H1 (cell line): ENCODE measurements around the gene C12orf75. TPM values are rescaled to one million over a fixed set of nuclear protein-coding genes. Genes with fewer than 3 reads are reported as not detected.
"Not testable (repeated sequence)": the region's sequence is repeated elsewhere in the genome, so short reads cannot be mapped to it uniquely, and the experiment has no call there.

Experiments
- CTCF ChIA-PET: fragments of 300-600 bp; sonication (Branson Sonifier 250); formaldehyde crosslinking; loops from one replicate; lab custom pipeline; 2021; ENCODE audit not compliant: partially characterized antibody; lab: Charles Lee
- POLR2A ChIA-PET: fragments of 300-600 bp; sonication (Branson Sonifier 250); formaldehyde crosslinking; loops from one replicate; lab custom pipeline; 2021; ENCODE audit warnings: inconsistent platforms; ENCODE audit not compliant: partially characterized antibody; lab: Charles Lee
- DNase-seq, 2 experiments: peaks; one replicate each; pipeline versions ENCODE4 v3.0.0 to v3.0.0-alpha.2; 2010 to 2022; ENCODE audit warnings: low spot score in 2 of 2, low read depth in 1 of 2, mixed read lengths in 1 of 2
- FAIRE-seq: peaks from 2 replicates; lab custom pipeline; 2011; peaks lifted over from hg19 to GRCh38; lab: Jason Lieb, UNC
- H2AFZ ChIP-seq: 2 replicates; pipeline ENCODE4 v1.8.1; 2012; ENCODE audit warnings: low read length, inconsistent platforms
- H2AK5ac ChIP-seq: 2 replicates; pipeline ENCODE4 v1.6.1; 2013; ENCODE audit warnings: low read depth, low read length
- H2BK120ac ChIP-seq: replicated peaks from 2 replicates; pipeline ENCODE3; 2013; ENCODE audit warnings: low read depth, low read length, inconsistent platforms
- H2BK12ac ChIP-seq: 2 replicates; pipeline ENCODE4 v1.6.1; 2013; ENCODE audit warnings: low read depth, low read length
- H2BK15ac ChIP-seq: 2 replicates; pipeline ENCODE4 v1.6.1; 2013; ENCODE audit warnings: low read length
- H2BK20ac ChIP-seq: 2 replicates; pipeline ENCODE4 v1.6.1; 2013; ENCODE audit warnings: low read length
- H2BK5ac ChIP-seq: 2 replicates; pipeline ENCODE4 v1.6.1; 2013; ENCODE audit warnings: low read depth, low read length
- H3K14ac ChIP-seq: 2 replicates; pipeline ENCODE4 v1.6.1; 2013; ENCODE audit warnings: inconsistent platforms; ENCODE audit not compliant: insufficient read length
- H3K18ac ChIP-seq: 2 replicates; pipeline ENCODE4 v1.6.1; 2013; ENCODE audit warnings: low read length; ENCODE audit errors: extremely low read depth
- H3K23ac ChIP-seq: 2 replicates; pipeline ENCODE4 v1.6.1; 2013; ENCODE audit warnings: inconsistent platforms; ENCODE audit not compliant: insufficient read length
- H3K23me2 ChIP-seq: 2 replicates; pipeline ENCODE4 v1.6.1; 2013; ENCODE audit warnings: low read depth, low read length
- H3K27ac ChIP-seq: 2 replicates; pipeline ENCODE4 v1.6.1; 2011; ENCODE audit warnings: low read depth, low read length, inconsistent platforms
- H3K27me3 ChIP-seq, 4 experiments: replicated peaks in 1 of 4; 1 replicate in 1 of 4; 2 replicates in 3 of 4; pipeline versions ENCODE4 v1.6.1 to v1.8.1; 2011 to 2013; ENCODE audit warnings: low read length in 3 of 4, mild to moderate bottlenecking in 3 of 4, inconsistent platforms in 2 of 4, mixed read lengths in 2 of 4, moderate library complexity in 1 of 4; ENCODE audit not compliant: control insufficient read depth in 3 of 4, insufficient read depth in 3 of 4; ENCODE audit errors: extremely low read depth in 1 of 4
- H3K36me3 ChIP-seq, 4 experiments: 2 replicates each; pipeline versions ENCODE4 v1.6.1 to v1.8.1; 2011 to 2013; ENCODE audit warnings: mild to moderate bottlenecking in 4 of 4, low read length in 3 of 4, moderate library complexity in 2 of 4, control low read depth in 1 of 4, inconsistent platforms in 1 of 4; ENCODE audit not compliant: insufficient read depth in 4 of 4, control insufficient read depth in 2 of 4
- H3K4ac ChIP-seq: replicated peaks from 2 replicates; pipeline ENCODE3; 2013; ENCODE audit warnings: low read length, low read depth, mixed read lengths, inconsistent platforms; ENCODE audit not compliant: insufficient read length
- H3K4me1 ChIP-seq, 4 experiments: replicated peaks in 1 of 4; 1 replicate in 1 of 4; 2 replicates in 3 of 4; pipeline versions ENCODE4 v1.6.1 to v1.8.1; 2011 to 2013; ENCODE audit warnings: low read length in 3 of 4, inconsistent platforms in 2 of 4, mixed read lengths in 1 of 4; ENCODE audit not compliant: insufficient read depth in 4 of 4, control insufficient read depth in 3 of 4
- H3K4me2 ChIP-seq, 2 experiments: 2 replicates each; pipeline versions ENCODE4 v1.6.1 to v1.8.1; 2011 to 2013; ENCODE audit warnings: low read depth in 2 of 2, low read length in 2 of 2, control low read depth in 1 of 2, inconsistent platforms in 1 of 2, mild to moderate bottlenecking in 1 of 2; ENCODE audit not compliant: insufficient read depth in 1 of 2
- H3K4me3 ChIP-seq, 4 experiments: fragments of 200-600, 300-600 bp in 1 of 4; sonication (generic), shearing (Covaris generic), sonication (Bioruptor Twin) in 1 of 4; 2 replicates each; pipeline versions ENCODE4 v1.5.1 to v1.8.1; 2011 to 2016; ENCODE audit warnings: low read length in 4 of 4, low read depth in 3 of 4, control low read depth in 2 of 4, inconsistent platforms in 2 of 4, mild to moderate bottlenecking in 2 of 4, mixed read lengths in 1 of 4, moderate library complexity in 1 of 4; ENCODE audit not compliant: insufficient read depth in 2 of 4; ENCODE audit errors: extremely low read depth in 1 of 4
- H3K56ac ChIP-seq: replicated peaks from 2 replicates; pipeline ENCODE3; 2013; ENCODE audit warnings: low read depth, mild to moderate bottlenecking, mixed read lengths, low read length, inconsistent platforms; ENCODE audit not compliant: insufficient read length
- H3K79me1 ChIP-seq: 2 replicates; pipeline ENCODE4 v1.6.1; 2013; ENCODE audit warnings: low read depth, low read length, control low read depth
- H3K79me2 ChIP-seq, 2 experiments: 2 replicates each; pipeline versions ENCODE4 v1.6.1 to v1.8.1; 2012 to 2013; ENCODE audit warnings: low read length in 2 of 2, mild to moderate bottlenecking in 2 of 2, inconsistent platforms in 1 of 2; ENCODE audit not compliant: insufficient read depth in 2 of 2, control insufficient read depth in 1 of 2
- H3K9ac ChIP-seq, 4 experiments: replicated peaks in 1 of 4; 1 replicate in 1 of 4; 2 replicates in 3 of 4; pipeline versions ENCODE4 v1.6.1 to v1.8.1; 2011 to 2013; ENCODE audit warnings: low read depth in 3 of 4, low read length in 3 of 4, control low read depth in 2 of 4, mild to moderate bottlenecking in 2 of 4, moderate library complexity in 2 of 4, inconsistent platforms in 1 of 4; ENCODE audit errors: extremely low read depth in 1 of 4
- H3K9me3 ChIP-seq, 2 experiments: 2 replicates each; pipeline versions ENCODE4 v1.6.1 to v1.8.1; 2012 to 2013; ENCODE audit warnings: mild to moderate bottlenecking in 2 of 2, moderate library complexity in 2 of 2, control low read depth in 1 of 2, inconsistent platforms in 1 of 2, low read depth in 1 of 2, low read length in 1 of 2, mixed read lengths in 1 of 2; ENCODE audit not compliant: insufficient read depth in 2 of 2
- H4K20me1 ChIP-seq, 2 experiments: replicated peaks in 1 of 2; 2 replicates each; pipeline versions ENCODE3 to v1.8.1; 2011 to 2013; ENCODE audit warnings: inconsistent platforms in 2 of 2, low read length in 2 of 2, mild to moderate bottlenecking in 1 of 2; ENCODE audit not compliant: insufficient read depth in 2 of 2, control insufficient read depth in 1 of 2
- H4K5ac ChIP-seq: 2 replicates; pipeline ENCODE4 v1.6.1; 2013; ENCODE audit warnings: low read length, low read depth, mixed read lengths, inconsistent platforms; ENCODE audit not compliant: insufficient read length
- H4K8ac ChIP-seq: 2 replicates; pipeline ENCODE4 v1.8.0; 2013; ENCODE audit warnings: mild to moderate bottlenecking, moderate library complexity, low read length, inconsistent platforms; ENCODE audit not compliant: insufficient read depth; ENCODE audit errors: extremely low read depth
- H4K91ac ChIP-seq: replicated peaks from 2 replicates; pipeline ENCODE3; 2013; ENCODE audit warnings: low read length, mixed read lengths, inconsistent platforms; ENCODE audit not compliant: insufficient read length
- BRCA1 ChIP-seq: IDR thresholded peaks from 2 replicates; pipeline ENCODE4 v1.6.1; 2012; ENCODE audit warnings: low read depth, low read length, improper control_type of control experiment
- JUN ChIP-seq: IDR thresholded peaks from 2 replicates; pipeline ENCODE4 v1.6.1; 2011; ENCODE audit warnings: low read depth, mild to moderate bottlenecking, improper control_type of control experiment, low read length
- JUND ChIP-seq: IDR thresholded peaks from 2 replicates; pipeline ENCODE4 v1.6.1; 2011; ENCODE audit warnings: mild to moderate bottlenecking, improper control_type of control experiment, low read length
- TBP ChIP-seq: IDR thresholded peaks from 2 replicates; pipeline ENCODE4 v1.6.1; 2011; ENCODE audit warnings: low read depth, low read length, improper control_type of control experiment
- WGBS, 2 experiments: shearing (Covaris generic) in 1 of 2; methylation state at CpG; one replicate each; pipeline versions ENCODE4 v1.1.6 to v1.1.7; 2013 to 2015; ENCODE audit warnings: low lambda C conversion rate in 2 of 2, mixed read lengths in 2 of 2, inconsistent platforms in 1 of 2, low coverage in 1 of 2, missing lambda C conversion rate in 1 of 2; ENCODE audit not compliant: insufficient replicate concordance in 2 of 2, insufficient coverage in 1 of 2, insufficient read length in 1 of 2; ENCODE audit errors: extremely low coverage in 1 of 2, missing lambda C conversion rate in 1 of 2; 5-methylcytosine and 5-hydroxymethylcytosine counted together
- polyA plus RNA-seq, 7 experiments: library from polyadenylated mRNA; depleted of rRNA in 3 of 7; stranded (reverse) in 5 of 7; unstranded in 2 of 7; fragments of >200 nt in 5 of 7; fragments of 200-250 nt in 2 of 7; gene quantifications; 1 replicate in 5 of 7; 2 replicates in 1 of 7; 4 replicates in 1 of 7; pipeline versions ENCODE4 v1.2.1 to v1.2.3, GENCODE V29; 2011 to 2013; ENCODE audit warnings: missing spikeins in 2 of 7, mixed read lengths in 2 of 7
- total RNA-seq: library from RNA; stranded (reverse); fragmentation: NEBNext Ultra II Directional; extraction: Animal tissue kit (Norgen Biotek cat#: 25700); gene quantifications from 2 replicates; pipeline ENCODE4 v1.2.1, GENCODE V29; 2021

The C12orf75 gene
- total and polyA plus RNA-seq, 2 of the 8 experiments (the other 6 are each of a cell fraction or from before 2014, with no cell fraction given) = 26.4 to 41.2 TPM

GRCh38 chr12:105331805-105332251 is 1.3 kb downstream of the C12orf75 start (continued):
- TF ChIP-seq JUN (no peak), TBP (no peak), BRCA1 (no peak), JUND (no peak)
- TF ChIP-seq, all 59 proteins: peak for 4

GRCh38 chr12:105332286-105332685 is 1.8 kb downstream of the C12orf75 start:
- CTCF ChIA-PET = interaction anchor here (0.6 to 1.5 kb wide), 4 partner anchors 47 to 97 kb away, joined by 3 to 7 read pairs (median 4); partner anchors contain the start of gene APPL2
- H3K9ac ChIP-seq = not testable (repeated sequence)

More at GRCh38 chr12:105332286-105332685, 1.8 kb downstream of the C12orf75 start:
- H4K91ac ChIP-seq, FAIRE-seq, H2BK20ac ChIP-seq, H3K9me3 ChIP-seq, H3K27me3 ChIP-seq, H3K79me2 ChIP-seq, H3K56ac ChIP-seq, H4K5ac ChIP-seq, H2AFZ ChIP-seq, H3K4ac ChIP-seq, H3K36me3 ChIP-seq, H3K18ac ChIP-seq, H3K23ac ChIP-seq, H2AK5ac ChIP-seq, H2BK5ac ChIP-seq, H3K27ac ChIP-seq, H2BK120ac ChIP-seq, H4K20me1 ChIP-seq, H3K79me1 ChIP-seq, DNase-seq, H2BK15ac ChIP-seq, H3K14ac ChIP-seq, H2BK12ac ChIP-seq: not testable (repeated sequence)
- WGBS, 2 experiments = 86% methylated on average over 5 of the region's 6 CpGs; no CpG with 5 or more reads in 1 of the 2 experiments
- Histone ChIP-seq H3K4me2 (peak overlapping the region in 1 of 2 experiments; percentile 77; a peak in 2 of 4 replicates), H3K4me3 (0 out of 8 replicates have a peak overlapping the region, but pooled peaks of 1 of the 4 experiments have one; percentile 69), H3K4me1 (peaks cover 3 to 15% (median 9%) of the 10 kb centered on the region in 4 experiments), H4K8ac (peak overlapping the region; percentile 48; the same call in 1 of the 2 replicates), H3K23me2 (peaks cover 12% of the 10 kb centered on the region; the same call in 1 of the 2 replicates)
- POLR2A ChIA-PET = interaction anchor here (0.9 to 2.7 kb wide), 5 partner anchors 12 to 807 kb away, joined by 3 to 5 read pairs (median 3); no protein-coding TSS in a partner anchor
